Measurements from ENCODE around the gene ZNF200.

The ZNF200 gene

GRCh38 chr16:3173892-3174617, 60.9 kb downstream of the ZNF200 start:
- Histone ChIP-seq H2AK5ac (ENCODE audit: low read length) (no peak overlapping the region), H3K23ac (ENCODE audit: low read length) (no peak overlapping the region), H3K27ac (ENCODE audit: low read depth, low read length) (no peak overlapping the region), H3K27me3 (ENCODE audit: insufficient read depth, low read length, poor library complexity) (peaks cover 3% of the 10 kb centered on the region), H4K5ac (ENCODE audit: low read length) (no peak overlapping the region), H3K4me2 (ENCODE audit: low read length) (peak overlapping the region; percentile 23), H3K4ac (ENCODE audit: low read depth, low read length) (no peak overlapping the region), H2BK120ac (ENCODE audit: low read depth, low read length) (no peak overlapping the region), H3K18ac (ENCODE audit: low read length) (no peak overlapping the region), H3K79me2 (ENCODE audit: control insufficient read depth, insufficient read depth, low read length) (no peaks in the 10 kb centered on the region), H2BK15ac (replicated peaks; ENCODE audit: low read depth) (no peak overlapping the region), H3K9ac (ENCODE audit: low read length) (no peak overlapping the region), H3K36me3 (ENCODE audit: control insufficient read depth, insufficient read depth, low read length) (no peaks in the 10 kb centered on the region), H4K8ac (ENCODE audit: low read depth, low read length) (no peak overlapping the region), H3K79me1 (ENCODE audit: low read length) (no peaks in the 10 kb centered on the region), H3K56ac (ENCODE audit: low read length) (no peak overlapping the region), H3K4me3 (ENCODE audit: low read length) (no peak overlapping the region), H3K4me1 (ENCODE audit: control insufficient read depth, low read depth, low read length) (no peaks in the 10 kb centered on the region), H2BK5ac (ENCODE audit: low read length) (no peak overlapping the region)
- peak; percentile 95 for DNase-seq
- no CpG with 5 or more reads among the region's 24 CpGs for WGBS (ENCODE audit: extremely low coverage, insufficient coverage, low lambda C conversion rate)
